Measurements from ENCODE around the gene NPR1.
"Not testable (repeated sequence)": the region's sequence is repeated elsewhere in the genome, so short reads cannot be mapped to it uniquely, and the experiment has no call there.

The NPR1 gene

GRCh38 chr1:153659175-153659534 is 19.3 kb upstream of the NPR1 start:
- no peak for DNase-seq (ENCODE audit: low read depth)
- no peak for TF ChIP-seq CTCF (IDR thresholded peaks at IDR 0.05; ENCODE audit: control insufficient read depth, extremely low read depth, insufficient read depth)
- peak overlapping the region; percentile 88 for H3K4me3 ChIP-seq (ENCODE audit: low read depth, low read length)

- DNase-seq (ENCODE audit: low read depth), result no peak
- H3K4me3 ChIP-seq (ENCODE audit: low read depth, low read length), result peak overlapping the region; percentile 88
- TF ChIP-seq CTCF (IDR thresholded peaks at IDR 0.05; ENCODE audit: control insufficient read depth, extremely low read depth, insufficient read depth), result no peak
These were observed 18.8 kb upstream of the NPR1 start for GRCh38 chr1:153659656-153660055.

DNA sequence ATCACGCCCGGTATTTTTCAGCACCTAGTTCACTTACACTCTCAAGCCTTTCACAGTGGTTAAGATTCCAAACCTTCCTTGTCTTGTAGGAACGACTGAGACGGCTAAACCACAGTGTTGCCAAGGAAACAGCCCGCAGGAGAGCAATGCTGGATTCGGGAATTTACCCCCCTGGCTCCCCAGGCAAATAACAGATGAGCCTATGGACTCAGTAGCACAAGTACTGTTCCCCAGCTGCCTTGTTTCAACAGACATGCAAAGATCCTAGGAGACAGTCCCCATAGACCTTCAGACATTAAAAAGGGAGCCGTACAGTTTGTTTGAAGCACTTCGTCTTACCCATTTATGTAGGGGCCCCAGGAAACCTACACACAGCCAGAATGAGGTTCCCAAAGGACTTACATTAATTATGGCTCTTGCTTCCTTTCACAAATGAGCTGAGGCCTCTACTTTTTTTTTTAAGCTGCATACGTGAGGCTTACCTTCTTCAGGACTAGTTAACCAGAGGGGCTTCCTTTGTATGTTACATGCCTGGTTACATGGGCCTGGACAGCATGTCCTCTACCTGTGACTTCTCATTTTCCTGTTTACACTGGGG is 17.3 kb upstream of the NPR1 start:
- H3K4me3 ChIP-seq (ENCODE audit: low read depth, low read length), result no peak overlapping the region
- TF ChIP-seq CTCF (IDR thresholded peaks at IDR 0.05; ENCODE audit: control insufficient read depth, extremely low read depth, insufficient read depth), result no peak
- DNase-seq (ENCODE audit: low read depth), result no peak

DNA sequence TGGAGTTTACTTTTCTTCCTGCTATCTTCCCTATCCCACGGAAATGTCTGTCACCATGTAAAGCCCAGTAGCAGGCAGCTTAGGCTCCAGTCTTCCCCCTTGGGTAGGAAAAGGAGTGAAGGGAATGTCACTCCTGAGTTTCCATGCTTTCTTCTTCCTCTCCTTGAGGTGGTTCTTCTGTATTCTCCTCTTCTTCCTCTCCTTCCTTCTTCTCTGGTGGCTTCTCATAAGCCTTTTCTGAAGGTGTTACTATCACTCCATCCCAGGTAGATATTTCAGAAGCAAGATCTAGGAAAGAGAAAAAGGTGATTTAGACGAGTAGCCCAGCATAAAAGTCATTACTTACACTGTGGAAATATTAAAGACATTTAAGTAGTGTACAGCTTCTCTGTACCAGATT is 16.2 kb upstream of the NPR1 start:
- no peak for DNase-seq (ENCODE audit: low read depth)
- TF ChIP-seq CTCF (IDR thresholded peaks at IDR 0.05; ENCODE audit: control insufficient read depth, extremely low read depth, insufficient read depth), result no peak

DNA sequence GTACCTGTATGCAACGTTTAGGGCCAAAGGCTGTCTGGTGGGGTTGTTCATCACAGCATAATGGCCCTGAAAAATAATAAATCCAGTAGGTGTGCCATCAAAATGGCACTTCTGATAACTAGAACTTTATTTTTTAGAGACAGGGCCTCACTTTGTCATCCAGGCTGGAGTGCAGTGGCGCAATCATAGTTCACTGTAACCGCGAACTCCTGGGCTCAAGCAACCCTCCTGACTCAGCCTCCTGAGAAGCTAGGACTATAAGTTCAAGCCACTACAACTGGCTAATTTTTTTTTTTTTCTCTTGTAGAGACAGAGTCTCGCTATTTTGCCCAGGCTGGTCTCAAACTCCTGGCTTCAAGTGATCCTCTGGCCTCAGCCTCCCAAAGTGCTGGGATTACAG is 15.3 kb upstream of the NPR1 start:
- DNase-seq (ENCODE audit: low read depth), result no peak
- TF ChIP-seq CTCF (IDR thresholded peaks at IDR 0.05; ENCODE audit: control insufficient read depth, extremely low read depth, insufficient read depth), result no peak

More for the DNA sequence above, 16.2 kb upstream of the NPR1 start:
- H3K4me3 ChIP-seq (ENCODE audit: low read depth, low read length), result no peak overlapping the region

GRCh38 chr1:153667439-153667838 is 11.0 kb upstream of the NPR1 start:
- no peak overlapping the region for H3K4me3 ChIP-seq (ENCODE audit: low read depth, low read length)
- DNase-seq (ENCODE audit: low read depth), result no peak
- no peak for TF ChIP-seq CTCF (IDR thresholded peaks at IDR 0.05; ENCODE audit: control insufficient read depth, extremely low read depth, insufficient read depth)

More for the DNA sequence above, 15.3 kb upstream of the NPR1 start:
- no peak overlapping the region for H3K4me3 ChIP-seq (ENCODE audit: low read depth, low read length)

DNA sequence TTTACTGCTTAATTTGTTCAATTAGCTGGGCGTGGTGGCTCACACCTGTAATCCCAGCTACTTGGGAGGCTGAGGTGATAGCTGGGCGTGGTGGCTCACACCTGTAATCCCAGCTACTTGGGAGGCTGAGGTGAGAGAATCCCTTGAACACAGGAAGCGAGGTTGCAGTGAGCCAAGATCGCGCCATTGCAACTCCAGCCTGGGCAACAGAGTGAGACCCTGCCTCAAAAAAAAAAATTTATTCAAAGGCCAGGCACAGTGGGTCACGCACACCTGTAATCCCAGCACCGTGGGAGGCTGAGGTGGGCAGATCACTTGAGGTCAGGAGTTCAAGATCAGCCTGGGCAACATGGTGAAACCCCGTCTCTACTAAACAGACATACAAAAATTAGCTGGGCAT is 9.8 kb upstream of the NPR1 start:
- not testable (repeated sequence) for H3K4me3 ChIP-seq (ENCODE audit: low read depth, low read length); DNase-seq (ENCODE audit: low read depth)
